K562 (cell line): ENCODE data around the gene SUMF1. TPM values are rescaled to one million over a fixed set of nuclear protein-coding genes. Genes with fewer than 3 reads are reported as not detected.

ENCODE experiments used
- CREBBP ChIP-seq: IDR thresholded peaks from one replicate; pipeline ENCODE4 v1.6.1; 2012; ENCODE audit warnings: low read depth, mild to moderate bottlenecking, control low read depth, inconsistent platforms, low read length
- ELK3 ChIP-seq: fragments of 450-650 bp; formaldehyde crosslinking; IDR thresholded peaks from 2 replicates; pipeline ENCODE4 v1.4.0; 2020; ENCODE audit warnings: mild to moderate bottlenecking
- GTF2B ChIP-seq: IDR thresholded peaks from 2 replicates; pipeline ENCODE4 v1.6.1; 2011; ENCODE audit not compliant: insufficient read length; ENCODE audit errors: extremely low read depth
- HEY1 ChIP-seq: fragments of 250-450 bp; sonication (Bioruptor Pico); IDR thresholded peaks from 2 replicates; pipeline ENCODE4 v1.5.0; 2020; ENCODE audit warnings: mild to moderate bottlenecking, moderate library complexity, borderline replicate concordance
- MAZ ChIP-seq, 2 experiments: fragments of 450-650 bp in 1 of 2; sonication (generic) in 1 of 2; formaldehyde crosslinking; IDR thresholded peaks in 1 of 2; conservative IDR thresholded peaks in 1 of 2; 2 replicates each; pipeline versions ENCODE4 v1.4.0 to v1.5.0; 2020; ENCODE audit warnings: mild to moderate bottlenecking in 1 of 2, missing genetic modification reagents in 1 of 2
- MEIS2 ChIP-seq: fragments of 450-650 bp; IDR thresholded peaks from 2 replicates; pipeline ENCODE4 v1.6.1; 2014; ENCODE audit warnings: mild to moderate bottlenecking; ENCODE audit not compliant: partially characterized antibody
- RNF2 ChIP-seq: sonication (generic); IDR thresholded peaks from 2 replicates; pipeline ENCODE4 v1.6.1; 2016
- SRF ChIP-seq, 2 experiments: fragments of 250-450, 450-650 bp in 1 of 2; sonication (Bioruptor Pico) in 1 of 2; sonication (generic) in 1 of 2; formaldehyde crosslinking; IDR thresholded peaks; 2 replicates each; pipeline versions ENCODE4 v1.5.0 to v1.5.1; 2020 to 2022; ENCODE audit warnings: mild to moderate bottlenecking in 1 of 2, missing genetic modification reagents in 1 of 2
- ZBTB40 ChIP-seq, 2 experiments: fragments of 450-650 bp in 1 of 2; sonication (generic) in 1 of 2; formaldehyde crosslinking in 1 of 2; IDR thresholded peaks; 2 replicates each; pipeline versions ENCODE4 v1.7.1 to v1.9.0; 2016 to 2022; ENCODE audit warnings: inconsistent platforms in 1 of 2, mild to moderate bottlenecking in 1 of 2, missing genetic modification reagents in 1 of 2
- ZBTB43 ChIP-seq: sonication (generic); formaldehyde crosslinking; IDR thresholded peaks from 2 replicates; pipeline ENCODE4 v1.8.0; 2023; ENCODE audit warnings: mild to moderate bottlenecking, missing genetic modification reagents
- ZBTB7A ChIP-seq: IDR thresholded peaks from 2 replicates; pipeline ENCODE4 v1.6.1; 2011; ENCODE audit warnings: low read depth, mild to moderate bottlenecking, low read length, moderate library complexity, borderline replicate concordance; ENCODE audit not compliant: control insufficient read depth
- ZFPM2 ChIP-seq: fragments of 250-450 bp; sonication (Bioruptor Pico); IDR thresholded peaks from 2 replicates; pipeline ENCODE4 v1.5.1; 2022; ENCODE audit warnings: mild to moderate bottlenecking
- ZNF217 ChIP-seq: sonication (generic); formaldehyde crosslinking; IDR thresholded peaks from 2 replicates; pipeline ENCODE4 v1.8.0; 2022; ENCODE audit warnings: mild to moderate bottlenecking, missing genetic modification reagents
- ZNF584 ChIP-seq: fragments of 200-800 bp; sonication (Bioruptor generic); IDR thresholded peaks from 2 replicates; pipeline ENCODE4 v1.6.1; 2016; ENCODE audit warnings: low read depth, mild to moderate bottlenecking, missing genetic modification characterization, missing compliant biosample characterization
- polyA plus RNA-seq, 8 experiments: library from polyadenylated mRNA; depleted of rRNA in 4 of 8; stranded (reverse) in 5 of 8; unstranded in 3 of 8; fragments of >200 nt; fragmentation: Nextera tagmentation in 2 of 8; fragmentation: Illumina TruSeq in 1 of 8; extraction: Ambion mirVana in 2 of 8; extraction: Trizol in 1 of 8; gene quantifications; 2 replicates each; pipeline versions ENCODE4 v1.2.1 to v1.2.3, GENCODE V29; 2011 to 2014; ENCODE audit warnings: inconsistent platforms in 1 of 8, missing spikeins in 1 of 8
- total RNA-seq, 7 experiments: library from RNA; depleted of rRNA in 6 of 7; stranded (reverse); fragments of >200 nt in 6 of 7; fragmentation: Illumina TruSeq in 2 of 7; extraction: Trizol in 2 of 7; gene quantifications; 2 replicates each; pipeline versions ENCODE4 v1.2.1 to v1.2.3, GENCODE V29; 2011 to 2021; ENCODE audit warnings: low replicate concordance in 1 of 7

Gene SUMF1
- total and polyA plus RNA-seq, 9 of the 15 experiments (the other 6 are each of a cell fraction or from before 2014, with no cell fraction given): 1.3 to 7.4 (median 4.2) TPM

GRCh38 chr3:4320096-4320911 lies 146.8 kb downstream of the SUMF1 start (continued):
- TF ChIP-seq ZBTB43 (CRISPR knock-in tag) (no peak), ZNF584 (CRISPR knock-in tag) (no peak), ELK3 (CRISPR knock-in tag) (no peak), ZBTB7A (no peak), MEIS2 (peak; percentile 91), SRF (CRISPR knock-in tag; IDR thresholded peaks at IDR 0.05) (no peak), ZNF217 (CRISPR knock-in tag) (no peak), GTF2B (no peak), CREBBP (no peak), ZFPM2 (no peak), HEY1 (CRISPR knock-in tag) (no peak), MAZ (CRISPR knock-in tag; conservative IDR thresholded peaks at IDR 0.05 in 1 of 2, IDR thresholded peaks at IDR 0.05 in 1 of 2) (no peak), ZBTB40 (IDR thresholded peaks at IDR 0.05) (no peak), ZBTB40 (CRISPR knock-in tag; IDR thresholded peaks at IDR 0.05) (no peak), RNF2 (no peak)
